Fibroblast of lung (primary cell): Measurements from ENCODE around the gene KLHL13. TPM values are rescaled to one million over a fixed set of nuclear protein-coding genes. Genes with fewer than 3 reads are reported as not detected.

ENCODE experiments used
- DNase-seq, 2 donors: peaks; one replicate each; pipeline versions ENCODE4 v3.0.0 to v3.0.0-alpha.2; 2010; ENCODE audit warnings: low read depth in 2 of 2
- H2AFZ ChIP-seq: 2 replicates; pipeline ENCODE4 v1.5.1; 2012; ENCODE audit warnings: low read length, control low read depth, inconsistent platforms
- H3K27ac ChIP-seq: 2 replicates; pipeline ENCODE4 v1.5.1; 2011; ENCODE audit warnings: low read length, control low read depth; ENCODE audit not compliant: insufficient read depth
- H3K27me3 ChIP-seq: 2 replicates; pipeline ENCODE4 v1.5.1; 2011; ENCODE audit warnings: mild to moderate bottlenecking, low read length; ENCODE audit not compliant: control insufficient read depth, insufficient read depth
- H3K36me3 ChIP-seq: 2 replicates; pipeline ENCODE4 v1.5.1; 2011; ENCODE audit warnings: low read length; ENCODE audit not compliant: control insufficient read depth, insufficient read depth
- H3K4me1 ChIP-seq: 2 replicates; pipeline ENCODE4 v1.5.1; 2011; ENCODE audit warnings: low read length; ENCODE audit not compliant: control insufficient read depth, insufficient read depth; ENCODE audit errors: extremely low read depth
- H3K4me2 ChIP-seq: 2 replicates; pipeline ENCODE4 v1.5.1; 2011; ENCODE audit warnings: low read length, control low read depth; ENCODE audit not compliant: insufficient read depth; ENCODE audit errors: extremely low read depth
- H3K4me3 ChIP-seq, 4 experiments: fragments of 200-600 bp in 1 of 4; sonication (generic) in 1 of 4; replicated peaks in 1 of 4; 2 replicates each; pipeline ENCODE4 v1.5.1; 2011 to 2016; ENCODE audit warnings: low read length in 4 of 4, low read depth in 3 of 4, mild to moderate bottlenecking in 3 of 4, control low read depth in 2 of 4, inconsistent platforms in 1 of 4, mixed read lengths in 1 of 4; ENCODE audit not compliant: insufficient read depth in 1 of 4; ENCODE audit errors: control extremely low read depth in 1 of 4
- H3K79me2 ChIP-seq: 2 replicates; pipeline ENCODE4 v1.5.1; 2012; ENCODE audit warnings: mild to moderate bottlenecking, low read length, inconsistent platforms; ENCODE audit not compliant: control insufficient read depth, insufficient read depth
- H3K9ac ChIP-seq: 2 replicates; pipeline ENCODE4 v1.5.1; 2011; ENCODE audit warnings: mild to moderate bottlenecking, low read length, control low read depth; ENCODE audit not compliant: insufficient read depth
- H3K9me3 ChIP-seq: 2 replicates; pipeline ENCODE4 v1.5.1; 2012; ENCODE audit warnings: low read depth, low read length; ENCODE audit not compliant: control insufficient read depth, insufficient read depth
- H4K20me1 ChIP-seq: 2 replicates; pipeline ENCODE4 v1.5.1; 2011; ENCODE audit warnings: low read length; ENCODE audit not compliant: control insufficient read depth, insufficient read depth; ENCODE audit errors: extremely low read depth
- CTCF ChIP-seq, 2 donors: IDR thresholded peaks in 1 of 2; conservative IDR thresholded peaks in 1 of 2; 1 replicate in 1 of 2; 2 replicates in 1 of 2; pipeline ENCODE4 v1.5.1; 2011 to 2012; ENCODE audit warnings: low read length in 2 of 2, control low read depth in 1 of 2, inconsistent platforms in 1 of 2, low read depth in 1 of 2, mild to moderate bottlenecking in 1 of 2
- EZH2 ChIP-seq: IDR thresholded peaks from 2 replicates; pipeline ENCODE4 v1.5.1; 2012; ENCODE audit warnings: low read length, control low read depth, mild to moderate bottlenecking; ENCODE audit errors: missing control alignments
- polyA plus RNA-seq, 2 donors: library from polyadenylated mRNA; depleted of rRNA in 1 of 2; stranded (reverse) in 1 of 2; unstranded in 1 of 2; fragments of >200 nt; gene quantifications; 2 replicates each; pipeline ENCODE4 v1.2.1, GENCODE V29; 2011 to 2012; ENCODE audit warnings: missing spikeins in 1 of 2
- total RNA-seq: library from RNA; depleted of rRNA; stranded (reverse); fragments of >200 nt; gene quantifications from 2 replicates; pipeline ENCODE4 v1.2.1, GENCODE V29; 2014

KLHL13 gene
- total and polyA plus RNA-seq, 2 donors (not counting 1 experiment from before 2014, with no cell fraction given): 6.2 to 22.5 TPM

DNA sequence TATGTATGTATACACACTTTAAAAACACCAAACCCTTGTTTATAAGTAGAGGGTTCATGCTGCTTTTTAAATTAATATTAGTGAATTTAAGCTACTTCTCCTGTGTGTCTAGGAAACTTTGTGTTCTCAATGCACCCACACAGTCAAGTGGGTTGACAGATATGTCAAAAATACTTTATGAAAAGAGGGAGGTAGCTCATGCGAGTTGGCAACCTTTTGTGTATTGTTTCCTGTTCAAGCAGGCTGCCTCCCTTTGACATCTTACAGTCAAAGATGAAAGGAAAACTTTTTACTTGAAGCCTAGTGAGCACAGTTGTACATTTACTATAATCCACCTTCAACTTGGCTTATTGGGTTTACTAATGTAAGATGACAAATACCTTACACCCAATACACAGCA is 218.4 kb downstream of the KLHL13 start:
- Histone ChIP-seq H2AFZ (no peak overlapping the region), H3K27ac (no peak overlapping the region), H3K79me2 (no peaks in the 10 kb centered on the region), H3K4me3 (no peak overlapping the region), H4K20me1 (no peaks in the 10 kb centered on the region), H3K9me3 (no peaks in the 10 kb centered on the region), H3K9ac (no peak overlapping the region), H3K4me2 (no peak overlapping the region), H3K36me3 (no peaks in the 10 kb centered on the region), H3K4me1 (no peaks in the 10 kb centered on the region), H3K27me3 (no peaks in the 10 kb centered on the region)
- DNase-seq: no peak
- no peak for TF ChIP-seq EZH2
- no peak for TF ChIP-seq CTCF (conservative IDR thresholded peaks at IDR 0.05 in 1 of 2, IDR thresholded peaks at IDR 0.05 in 1 of 2; ENCODE audit: low read depth in 1 of 2, low read length in 2 of 2)

- Histone ChIP-seq H4K20me1 (no peaks in the 10 kb centered on the region), H3K27ac (no peak overlapping the region), H3K9me3 (no peaks in the 10 kb centered on the region), H3K79me2 (no peaks in the 10 kb centered on the region), H3K4me2 (no peak overlapping the region), H3K36me3 (no peaks in the 10 kb centered on the region), H2AFZ (no peak overlapping the region), H3K4me1 (no peaks in the 10 kb centered on the region), H3K27me3 (no peaks in the 10 kb centered on the region), H3K4me3 (no peak overlapping the region), H3K9ac (no peak overlapping the region)
- TF ChIP-seq CTCF (conservative IDR thresholded peaks at IDR 0.05 in 1 of 2, IDR thresholded peaks at IDR 0.05 in 1 of 2; ENCODE audit: low read depth in 1 of 2, low read length in 2 of 2) (no peak), EZH2 (no peak)
- peak in 1 of 2 donors; percentile 60 for DNase-seq
These were observed 221.2 kb downstream of the KLHL13 start for GRCh38 chrX:117895418-117895817.

DNA sequence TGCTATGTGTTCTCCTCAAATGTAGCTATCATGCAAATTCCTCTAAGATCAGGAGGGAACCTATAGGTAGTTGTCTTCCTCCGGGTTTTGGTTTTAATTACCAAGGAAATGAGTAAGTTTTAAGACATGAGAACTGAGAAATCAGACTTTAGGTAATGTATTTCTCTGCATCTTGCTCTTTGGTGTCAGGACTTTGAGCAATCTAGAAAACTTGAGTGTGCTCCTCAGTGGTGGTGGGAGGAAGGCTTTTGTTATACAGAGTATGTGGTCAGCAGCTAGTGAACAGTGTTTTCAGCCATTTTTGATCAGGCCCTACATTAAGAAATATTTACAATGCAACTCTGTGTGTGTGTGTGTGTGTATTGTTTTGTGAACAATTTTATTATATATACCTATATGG is 224.1 kb downstream of the KLHL13 start:
- H3K4me2 ChIP-seq: no peak overlapping the region
- H4K20me1 ChIP-seq: no peaks in the 10 kb centered on the region
- no peak overlapping the region for H3K4me3 ChIP-seq
- no peaks in the 10 kb centered on the region for H3K9me3 ChIP-seq
- no peak overlapping the region for H2AFZ ChIP-seq
- H3K27me3 ChIP-seq: no peaks in the 10 kb centered on the region
- no peaks in the 10 kb centered on the region for H3K79me2 ChIP-seq
- no peaks in the 10 kb centered on the region for H3K4me1 ChIP-seq
- TF ChIP-seq EZH2: no peak
- TF ChIP-seq CTCF (conservative IDR thresholded peaks at IDR 0.05 in 1 of 2, IDR thresholded peaks at IDR 0.05 in 1 of 2; ENCODE audit: low read depth in 1 of 2, low read length in 2 of 2): no peak
- no peaks in the 10 kb centered on the region for H3K36me3 ChIP-seq
- no peak overlapping the region for H3K9ac ChIP-seq
- no peak overlapping the region for H3K27ac ChIP-seq
- DNase-seq: no peak
